Neural cell (in vitro differentiated cells): ENCODE measurements around the gene SASH3. TPM values are rescaled to one million over a fixed set of nuclear protein-coding genes. Genes with fewer than 3 reads are reported as not detected.

ENCODE experiments used
- H2AFZ ChIP-seq: fragments of 200-600, 300-800 bp; sonication (generic), shearing (Covaris generic); 2 replicates; pipeline ENCODE4 v1.6.0; 2014; ENCODE audit warnings: low read depth, mild to moderate bottlenecking, antibody characterized with exemption, low read length, moderate library complexity
- H3F3A ChIP-seq: fragments of 200-600 bp; shearing (Covaris generic); 2 replicates; pipeline ENCODE4 v1.6.1; 2016; ENCODE audit warnings: mild to moderate bottlenecking, moderate library complexity, mixed read lengths, antibody characterized with exemption, low read length; ENCODE audit not compliant: insufficient read depth, poor library complexity, severe bottlenecking
- H3K27ac ChIP-seq: fragments of 200-600, 300-800 bp; sonication (generic), shearing (Covaris generic); 2 replicates; pipeline ENCODE4 v1.5.1; 2014; ENCODE audit warnings: mild to moderate bottlenecking, low read length, moderate library complexity
- H3K27me3 ChIP-seq: fragments of 300-800, 200-600 bp; sonication (generic), shearing (Covaris generic); 2 replicates; pipeline ENCODE4 v1.6.0; 2014; ENCODE audit warnings: mild to moderate bottlenecking, low read depth, low read length, moderate library complexity; ENCODE audit not compliant: insufficient read depth
- H3K36me3 ChIP-seq: fragments of 300-800, 200-600 bp; sonication (generic), shearing (Covaris generic); 2 replicates; pipeline ENCODE4 v1.5.1; 2014; ENCODE audit warnings: mild to moderate bottlenecking, antibody characterized with exemption, low read length, moderate library complexity; ENCODE audit not compliant: insufficient read depth
- H3K4me2 ChIP-seq: fragments of 300-800, 200-600 bp; sonication (generic), shearing (Covaris generic); 2 replicates; pipeline ENCODE4 v1.6.0; 2014; ENCODE audit warnings: mild to moderate bottlenecking, low read length
- H3K4me3 ChIP-seq: fragments of 300-800, 200-600 bp; sonication (generic), shearing (Covaris generic); 2 replicates; pipeline ENCODE4 v1.5.1; 2014; ENCODE audit warnings: mild to moderate bottlenecking, low read length, moderate library complexity
- H3K79me2 ChIP-seq: fragments of 200-600 bp; shearing (Covaris generic); replicated peaks from 2 replicates; pipeline ENCODE4 v1.6.0; 2014; ENCODE audit warnings: mild to moderate bottlenecking, low read length, moderate library complexity; ENCODE audit not compliant: insufficient read depth
- H3K9ac ChIP-seq: fragments of 300-800, 200-600 bp; sonication (generic), shearing (Covaris generic); 2 replicates; pipeline ENCODE4 v1.6.1; 2016; ENCODE audit warnings: mild to moderate bottlenecking, low read length, mixed read lengths
- H3K9me2 ChIP-seq: fragments of 200-600 bp; shearing (Covaris generic); 2 replicates; pipeline ENCODE4 v1.6.1; 2016; ENCODE audit warnings: mild to moderate bottlenecking, low read length, mixed read lengths; ENCODE audit not compliant: insufficient read depth
- H3K9me3 ChIP-seq: fragments of 200-600, 300-800 bp; sonication (generic), shearing (Covaris generic); 2 replicates; pipeline ENCODE4 v1.6.1; 2016; ENCODE audit warnings: mild to moderate bottlenecking, mixed run types, low read length, moderate library complexity, mixed read lengths
- H4K20me1 ChIP-seq: fragments of 200-600 bp; shearing (Covaris generic); 2 replicates; pipeline ENCODE4 v1.6.1; 2016; ENCODE audit warnings: mild to moderate bottlenecking, mixed run types; ENCODE audit not compliant: insufficient read depth
- EP300 ChIP-seq: fragments of 450-650 bp; conservative IDR thresholded peaks from 2 replicates; pipeline ENCODE4 v1.6.1; 2014; ENCODE audit warnings: antibody characterized with exemption, mild to moderate bottlenecking, moderate library complexity; ENCODE audit not compliant: poor library complexity, severe bottlenecking
- EZH2 ChIP-seq: fragments of 200-600, 300-800 bp; shearing (Covaris generic), sonication (generic); IDR thresholded peaks from 2 replicates; pipeline ENCODE4 v1.6.1; 2014; ENCODE audit warnings: antibody characterized with exemption, low read length, borderline replicate concordance, mild to moderate bottlenecking; ENCODE audit not compliant: insufficient read depth, poor library complexity, severe bottlenecking
- MXI1 ChIP-seq: fragments of 450-650 bp; conservative IDR thresholded peaks from 2 replicates; pipeline ENCODE4 v1.6.1; 2014; ENCODE audit warnings: antibody characterized with exemption, mild to moderate bottlenecking; ENCODE audit not compliant: poor library complexity, severe bottlenecking
- POLR2AphosphoS5 ChIP-seq: IDR thresholded peaks from 2 replicates; pipeline ENCODE4 v1.6.1; 2012
- RAD21 ChIP-seq: fragments of 450-650 bp; conservative IDR thresholded peaks from 2 replicates; pipeline ENCODE4 v1.6.1; 2014; ENCODE audit warnings: antibody characterized with exemption, mild to moderate bottlenecking, moderate library complexity
- SMC3 ChIP-seq: fragments of 450-650 bp; conservative IDR thresholded peaks from 2 replicates; pipeline ENCODE4 v1.6.1; 2014; ENCODE audit warnings: antibody characterized with exemption, mild to moderate bottlenecking, moderate library complexity; ENCODE audit not compliant: poor library complexity
- TAF1 ChIP-seq: IDR thresholded peaks from 2 replicates; pipeline ENCODE4 v1.6.1; 2012; ENCODE audit warnings: low read depth
- polyA plus RNA-seq: library from polyadenylated mRNA; depleted of rRNA; stranded (reverse); fragments of >200 nt; gene quantifications from 2 replicates; pipeline ENCODE4 v1.2.3, GENCODE V29; 2014
- TF ChIP-seq, protein P1 (sequence below): fragments of 450-650 bp; IDR thresholded peaks from 2 replicates; pipeline ENCODE4 v1.5.1; 2014; ENCODE audit warnings: antibody characterized with exemption, mild to moderate bottlenecking, moderate library complexity; ENCODE audit not compliant: poor library complexity, severe bottlenecking
- TF ChIP-seq, protein P2 (sequence below): IDR thresholded peaks from 2 replicates; pipeline ENCODE4 v1.6.1; 2012; ENCODE audit warnings: borderline replicate concordance

SASH3 gene
- polyA plus RNA-seq, 1 donor from 2014 or later, result not detected

DNA sequence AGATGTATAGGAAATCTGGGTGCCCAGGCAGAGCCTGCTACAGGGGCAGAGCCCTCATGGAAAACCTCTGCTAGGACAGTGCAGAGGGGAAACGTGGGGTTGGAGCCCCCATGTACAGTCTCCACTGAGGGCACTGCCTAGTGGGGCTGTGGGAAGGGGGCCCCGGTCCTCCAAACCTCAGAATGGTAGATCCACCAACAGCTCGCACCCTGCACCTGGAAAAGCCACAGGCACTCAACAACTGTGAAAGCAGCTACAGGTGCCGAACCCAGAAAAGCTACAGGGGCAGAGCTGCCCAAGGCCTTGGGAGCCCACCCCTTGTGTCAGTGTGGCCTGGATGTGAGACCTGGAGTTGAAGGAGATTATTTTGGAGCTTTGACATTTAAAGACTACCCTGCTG lies 46.4 kb upstream of the SASH3 start:
- no peaks in the 10 kb centered on the region for H3K79me2 ChIP-seq
- no peaks in the 10 kb centered on the region for H4K20me1 ChIP-seq
- no peaks in the 10 kb centered on the region for H3K9me3 ChIP-seq
- no peak overlapping the region for H3K4me2 ChIP-seq
- TF ChIP-seq EZH2 (no peak), POLR2AphosphoS5 (no peak), EP300 (no peak), SMC3 (no peak), RAD21 (no peak), TAF1 (no peak), MXI1 (no peak)
- TF ChIP-seq, protein P1, sequence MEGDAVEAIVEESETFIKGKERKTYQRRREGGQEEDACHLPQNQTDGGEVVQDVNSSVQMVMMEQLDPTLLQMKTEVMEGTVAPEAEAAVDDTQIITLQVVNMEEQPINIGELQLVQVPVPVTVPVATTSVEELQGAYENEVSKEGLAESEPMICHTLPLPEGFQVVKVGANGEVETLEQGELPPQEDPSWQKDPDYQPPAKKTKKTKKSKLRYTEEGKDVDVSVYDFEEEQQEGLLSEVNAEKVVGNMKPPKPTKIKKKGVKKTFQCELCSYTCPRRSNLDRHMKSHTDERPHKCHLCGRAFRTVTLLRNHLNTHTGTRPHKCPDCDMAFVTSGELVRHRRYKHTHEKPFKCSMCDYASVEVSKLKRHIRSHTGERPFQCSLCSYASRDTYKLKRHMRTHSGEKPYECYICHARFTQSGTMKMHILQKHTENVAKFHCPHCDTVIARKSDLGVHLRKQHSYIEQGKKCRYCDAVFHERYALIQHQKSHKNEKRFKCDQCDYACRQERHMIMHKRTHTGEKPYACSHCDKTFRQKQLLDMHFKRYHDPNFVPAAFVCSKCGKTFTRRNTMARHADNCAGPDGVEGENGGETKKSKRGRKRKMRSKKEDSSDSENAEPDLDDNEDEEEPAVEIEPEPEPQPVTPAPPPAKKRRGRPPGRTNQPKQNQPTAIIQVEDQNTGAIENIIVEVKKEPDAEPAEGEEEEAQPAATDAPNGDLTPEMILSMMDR, result no peak
- TF ChIP-seq, protein P2, sequence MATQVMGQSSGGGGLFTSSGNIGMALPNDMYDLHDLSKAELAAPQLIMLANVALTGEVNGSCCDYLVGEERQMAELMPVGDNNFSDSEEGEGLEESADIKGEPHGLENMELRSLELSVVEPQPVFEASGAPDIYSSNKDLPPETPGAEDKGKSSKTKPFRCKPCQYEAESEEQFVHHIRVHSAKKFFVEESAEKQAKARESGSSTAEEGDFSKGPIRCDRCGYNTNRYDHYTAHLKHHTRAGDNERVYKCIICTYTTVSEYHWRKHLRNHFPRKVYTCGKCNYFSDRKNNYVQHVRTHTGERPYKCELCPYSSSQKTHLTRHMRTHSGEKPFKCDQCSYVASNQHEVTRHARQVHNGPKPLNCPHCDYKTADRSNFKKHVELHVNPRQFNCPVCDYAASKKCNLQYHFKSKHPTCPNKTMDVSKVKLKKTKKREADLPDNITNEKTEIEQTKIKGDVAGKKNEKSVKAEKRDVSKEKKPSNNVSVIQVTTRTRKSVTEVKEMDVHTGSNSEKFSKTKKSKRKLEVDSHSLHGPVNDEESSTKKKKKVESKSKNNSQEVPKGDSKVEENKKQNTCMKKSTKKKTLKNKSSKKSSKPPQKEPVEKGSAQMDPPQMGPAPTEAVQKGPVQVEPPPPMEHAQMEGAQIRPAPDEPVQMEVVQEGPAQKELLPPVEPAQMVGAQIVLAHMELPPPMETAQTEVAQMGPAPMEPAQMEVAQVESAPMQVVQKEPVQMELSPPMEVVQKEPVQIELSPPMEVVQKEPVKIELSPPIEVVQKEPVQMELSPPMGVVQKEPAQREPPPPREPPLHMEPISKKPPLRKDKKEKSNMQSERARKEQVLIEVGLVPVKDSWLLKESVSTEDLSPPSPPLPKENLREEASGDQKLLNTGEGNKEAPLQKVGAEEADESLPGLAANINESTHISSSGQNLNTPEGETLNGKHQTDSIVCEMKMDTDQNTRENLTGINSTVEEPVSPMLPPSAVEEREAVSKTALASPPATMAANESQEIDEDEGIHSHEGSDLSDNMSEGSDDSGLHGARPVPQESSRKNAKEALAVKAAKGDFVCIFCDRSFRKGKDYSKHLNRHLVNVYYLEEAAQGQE, result no peak
- no peaks in the 10 kb centered on the region for H3K27me3 ChIP-seq
- H3K9me2 ChIP-seq, result no peaks in the 10 kb centered on the region
- H3F3A ChIP-seq, result no peaks in the 10 kb centered on the region
- no peaks in the 10 kb centered on the region for H3K36me3 ChIP-seq
- no peak overlapping the region for H3K9ac ChIP-seq
- no peak overlapping the region for H3K27ac ChIP-seq
- H2AFZ ChIP-seq, result no peak overlapping the region
- H3K4me3 ChIP-seq, result no peak overlapping the region

DNA sequence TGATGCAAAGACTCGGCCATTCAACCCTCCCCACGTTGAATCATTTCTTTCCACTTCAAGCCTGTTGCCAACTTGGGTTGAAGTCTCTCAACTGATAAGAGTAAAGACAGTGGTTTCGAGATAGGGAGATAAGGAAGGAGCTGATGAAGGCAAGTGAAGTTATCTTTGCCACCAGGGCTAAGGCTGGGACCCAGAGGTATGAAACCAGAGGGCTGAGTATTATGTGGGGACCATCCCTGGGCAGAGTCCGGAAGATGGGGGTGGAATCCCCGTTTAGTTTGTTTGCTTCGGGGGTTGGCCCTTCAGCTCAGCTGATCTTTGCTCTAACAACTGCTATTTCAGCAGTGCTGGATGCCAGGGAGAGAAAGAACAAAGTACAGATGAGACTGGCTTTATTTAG lies 43.3 kb upstream of the SASH3 start:
- H3K9me2 ChIP-seq, result no peaks in the 10 kb centered on the region
- TF ChIP-seq POLR2AphosphoS5 (no peak), MXI1 (no peak), EP300 (no peak), RAD21 (no peak), EZH2 (no peak), TAF1 (no peak), SMC3 (no peak)
- TF ChIP-seq, protein P2, result no peak
- TF ChIP-seq, protein P1, result no peak
- H3K79me2 ChIP-seq, result no peaks in the 10 kb centered on the region
- H3K27ac ChIP-seq, result no peak overlapping the region
- H3K9ac ChIP-seq, result no peak overlapping the region
- H3K9me3 ChIP-seq, result no peaks in the 10 kb centered on the region
- no peaks in the 10 kb centered on the region for H4K20me1 ChIP-seq
- H3K4me2 ChIP-seq, result no peak overlapping the region
- no peaks in the 10 kb centered on the region for H3K27me3 ChIP-seq
- no peak overlapping the region for H2AFZ ChIP-seq
- no peaks in the 10 kb centered on the region for H3F3A ChIP-seq
- no peak overlapping the region for H3K4me3 ChIP-seq
- H3K36me3 ChIP-seq, result no peaks in the 10 kb centered on the region
